Endodermal cell (in vitro differentiated cells): ENCODE measurements around the gene GNAT1. TPM values are rescaled to one million over a fixed set of nuclear protein-coding genes. Genes with fewer than 3 reads are reported as not detected.

Source experiments
- DNase-seq: peaks from one replicate; pipeline ENCODE4 v3.0.0-alpha.2; 2017
- H3K27ac ChIP-seq: 2 replicates; pipeline ENCODE4 v1.5.1; 2013; ENCODE audit warnings: mild to moderate bottlenecking, low read depth, low read length, moderate library complexity
- H3K27me3 ChIP-seq: 2 replicates; pipeline ENCODE4 v1.6.1; 2013; ENCODE audit warnings: mild to moderate bottlenecking, low read length, moderate library complexity; ENCODE audit not compliant: insufficient read depth, control insufficient read depth, poor library complexity, severe bottlenecking
- H3K36me3 ChIP-seq: 2 replicates; pipeline ENCODE4 v1.7.0; 2013; ENCODE audit warnings: mild to moderate bottlenecking, low read length, moderate library complexity; ENCODE audit not compliant: control insufficient read depth, insufficient read depth
- H3K4me1 ChIP-seq: one replicate; pipeline ENCODE4 v1.7.0; 2013; ENCODE audit warnings: low read length; ENCODE audit not compliant: control insufficient read depth, insufficient read depth
- H3K4me3 ChIP-seq: 2 replicates; pipeline ENCODE4 v1.5.1; 2013; ENCODE audit warnings: mild to moderate bottlenecking, low read length, moderate library complexity
- H3K9ac ChIP-seq: 2 replicates; pipeline ENCODE4 v1.6.1; 2013; ENCODE audit warnings: mild to moderate bottlenecking, low read length, moderate library complexity; ENCODE audit not compliant: poor library complexity, severe bottlenecking; ENCODE audit errors: extremely low read depth
- H3K9me3 ChIP-seq: 2 replicates; pipeline ENCODE4 v1.6.1; 2013; ENCODE audit warnings: mild to moderate bottlenecking, low read length, moderate library complexity; ENCODE audit not compliant: control insufficient read depth
- H3K27ac Mint-ChIP-seq: 2 replicates; pipeline ENCODE4 v1.8.0; 2020; ENCODE audit warnings: mixed read lengths
- H3K27me3 Mint-ChIP-seq: 2 replicates; pipeline ENCODE4 v1.8.0; 2021; ENCODE audit warnings: mild to moderate bottlenecking, mixed read lengths; ENCODE audit not compliant: insufficient read depth
- H3K36me3 Mint-ChIP-seq: 2 replicates; pipeline ENCODE4 v1.8.0; 2020; ENCODE audit warnings: low read depth, mixed read lengths
- H3K4me1 Mint-ChIP-seq: 2 replicates; pipeline ENCODE4 v1.8.0; 2020; ENCODE audit warnings: mixed read lengths
- H3K4me3 Mint-ChIP-seq: 2 replicates; pipeline ENCODE4 v1.8.0; 2020; ENCODE audit warnings: mild to moderate bottlenecking, moderate library complexity, mixed read lengths
- H3K9me3 Mint-ChIP-seq: 2 replicates; pipeline ENCODE4 v1.8.0; 2020; ENCODE audit warnings: mild to moderate bottlenecking, mixed read lengths
- WGBS, 2 experiments: methylation state at CpG; one replicate each; pipeline versions ENCODE4 v1.1.5 to v1.1.7; 2013; ENCODE audit warnings: missing lambda C conversion rate in 2 of 2, mixed read lengths in 1 of 2; ENCODE audit not compliant: insufficient coverage in 1 of 2, insufficient read length in 1 of 2; 5-methylcytosine and 5-hydroxymethylcytosine counted together
- total RNA-seq, 2 donors: library from RNA; stranded (reverse); fragmentation: NEBNext Ultra II Directional in 1 of 2; extraction: Animal tissue kit (Norgen Biotek cat#: 25700) in 1 of 2; gene quantifications; 2 replicates in 1 of 2; 3 replicates in 1 of 2; pipeline ENCODE4 v1.2.1, GENCODE V29; 2021
- TF ChIP-seq, protein P1 (sequence below): fragments of 200-600 bp; sonication (generic); conservative IDR thresholded peaks from 2 replicates; pipeline ENCODE4 v1.5.0; 2021; ENCODE audit warnings: antibody characterized with exemption, mild to moderate bottlenecking

The GNAT1 gene
- total RNA-seq, 2 donors from 2014 or later, result 0.42 to 1.2 TPM

DNA sequence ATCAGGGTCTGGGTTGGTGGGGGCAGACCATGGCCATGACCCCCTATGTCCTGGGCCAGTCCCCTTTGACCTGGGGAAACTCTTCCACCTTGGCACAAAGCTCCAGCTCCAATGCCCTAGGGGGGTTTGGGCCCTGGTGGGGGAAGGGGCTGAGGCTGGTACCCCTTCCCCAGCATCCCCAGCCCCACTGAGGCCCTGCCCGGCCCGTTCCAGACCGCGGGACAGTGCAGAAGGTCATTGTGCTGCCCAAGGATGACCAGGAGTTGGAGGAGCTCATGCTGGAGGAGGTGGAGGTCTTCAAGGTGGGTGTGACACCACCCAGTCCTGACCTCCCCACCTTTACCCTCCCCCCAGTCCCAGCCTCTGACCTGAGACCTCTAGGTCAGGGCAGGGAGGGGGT, 6.2 kb upstream of the GNAT1 start:
- TF ChIP-seq, protein P1, sequence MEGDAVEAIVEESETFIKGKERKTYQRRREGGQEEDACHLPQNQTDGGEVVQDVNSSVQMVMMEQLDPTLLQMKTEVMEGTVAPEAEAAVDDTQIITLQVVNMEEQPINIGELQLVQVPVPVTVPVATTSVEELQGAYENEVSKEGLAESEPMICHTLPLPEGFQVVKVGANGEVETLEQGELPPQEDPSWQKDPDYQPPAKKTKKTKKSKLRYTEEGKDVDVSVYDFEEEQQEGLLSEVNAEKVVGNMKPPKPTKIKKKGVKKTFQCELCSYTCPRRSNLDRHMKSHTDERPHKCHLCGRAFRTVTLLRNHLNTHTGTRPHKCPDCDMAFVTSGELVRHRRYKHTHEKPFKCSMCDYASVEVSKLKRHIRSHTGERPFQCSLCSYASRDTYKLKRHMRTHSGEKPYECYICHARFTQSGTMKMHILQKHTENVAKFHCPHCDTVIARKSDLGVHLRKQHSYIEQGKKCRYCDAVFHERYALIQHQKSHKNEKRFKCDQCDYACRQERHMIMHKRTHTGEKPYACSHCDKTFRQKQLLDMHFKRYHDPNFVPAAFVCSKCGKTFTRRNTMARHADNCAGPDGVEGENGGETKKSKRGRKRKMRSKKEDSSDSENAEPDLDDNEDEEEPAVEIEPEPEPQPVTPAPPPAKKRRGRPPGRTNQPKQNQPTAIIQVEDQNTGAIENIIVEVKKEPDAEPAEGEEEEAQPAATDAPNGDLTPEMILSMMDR, result no peak
- 91% methylated on average over 4 of the region's 4 CpGs; no CpG with 5 or more reads in 1 of the 2 experiments for WGBS, 2 experiments
- Mint-ChIP-seq H3K4me1 (peaks cover 10% of the 10 kb centered on the region), H3K27me3 (peaks cover 8% of the 10 kb centered on the region), H3K9me3 (no peaks in the 10 kb centered on the region), H3K4me3 (no peak overlapping the region), H3K27ac (no peak overlapping the region), H3K36me3 (peaks cover 34% of the 10 kb centered on the region)
- no peak overlapping the region for H3K27ac ChIP-seq
- H3K9me3 ChIP-seq, result no peaks in the 10 kb centered on the region
- no peaks in the 10 kb centered on the region for H3K27me3 ChIP-seq
- peaks cover 6% of the 10 kb centered on the region for H3K4me1 ChIP-seq
- H3K36me3 ChIP-seq, result no peaks in the 10 kb centered on the region
- H3K9ac ChIP-seq, result no peak overlapping the region
- H3K4me3 ChIP-seq, result no peak overlapping the region
- no peak for DNase-seq

DNA sequence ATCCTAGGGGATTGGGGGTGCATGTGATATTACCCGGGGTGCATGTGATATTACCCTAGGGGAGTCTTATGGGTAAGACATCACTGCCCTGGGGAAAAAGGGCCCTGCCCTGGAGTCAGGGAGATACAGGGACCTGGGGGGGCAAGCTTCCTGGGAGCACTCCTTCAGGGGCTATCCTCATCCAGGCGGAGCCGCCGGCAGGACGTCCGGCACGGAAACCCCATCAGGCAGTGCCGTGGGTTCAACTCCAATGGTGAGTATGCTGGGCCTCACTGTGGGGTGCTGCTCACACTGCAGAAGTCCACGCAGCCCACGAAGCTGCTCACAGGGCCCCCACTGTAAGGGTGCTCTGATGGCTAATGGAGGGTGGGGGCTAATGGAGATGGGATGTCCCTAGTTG, 5.3 kb upstream of the GNAT1 start:
- Mint-ChIP-seq H3K9me3 (no peaks in the 10 kb centered on the region), H3K27ac (no peak overlapping the region), H3K27me3 (peaks cover 5% of the 10 kb centered on the region), H3K36me3 (peaks cover 31% of the 10 kb centered on the region), H3K4me3 (no peak overlapping the region), H3K4me1 (peaks cover 10% of the 10 kb centered on the region)
- Histone ChIP-seq H3K9ac (no peak overlapping the region), H3K27me3 (no peaks in the 10 kb centered on the region), H3K27ac (no peak overlapping the region), H3K4me3 (no peak overlapping the region), H3K9me3 (no peaks in the 10 kb centered on the region), H3K36me3 (no peaks in the 10 kb centered on the region), H3K4me1 (peaks cover 6% of the 10 kb centered on the region)
- DNase-seq, result no peak
- WGBS, 2 experiments, result 93 to 98% methylated on average over 9 to 10 of the region's 10 CpGs
- TF ChIP-seq, protein P1, result no peak

DNA sequence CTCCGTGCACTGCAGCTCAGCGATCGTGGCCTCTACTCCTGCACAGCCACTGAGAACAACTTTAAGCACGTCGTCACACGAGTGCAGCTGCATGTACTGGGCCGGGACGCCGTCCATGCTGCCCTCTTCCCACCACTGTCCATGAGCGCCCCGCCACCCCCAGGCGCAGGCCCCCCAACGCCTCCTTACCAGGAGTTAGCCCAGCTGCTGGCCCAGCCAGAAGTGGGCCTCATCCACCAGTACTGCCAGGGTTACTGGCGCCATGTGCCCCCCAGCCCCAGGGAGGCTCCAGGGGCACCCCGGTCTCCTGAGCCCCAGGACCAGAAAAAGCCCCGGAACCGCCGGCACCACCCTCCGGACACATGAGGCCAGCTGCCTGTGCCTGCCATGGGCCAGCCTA, 3.7 kb upstream of the GNAT1 start:
- Mint-ChIP-seq H3K4me3 (no peak overlapping the region), H3K36me3 (peaks cover 21% of the 10 kb centered on the region), H3K27ac (no peak overlapping the region), H3K27me3 (peaks cover 7% of the 10 kb centered on the region), H3K4me1 (no peaks in the 10 kb centered on the region), H3K9me3 (no peaks in the 10 kb centered on the region)
- no peaks in the 10 kb centered on the region for H3K27me3 ChIP-seq
- no peak overlapping the region for H3K9ac ChIP-seq
- no peaks in the 10 kb centered on the region for H3K36me3 ChIP-seq
- H3K27ac ChIP-seq, result no peak overlapping the region
- TF ChIP-seq, protein P1, result no peak
- no peaks in the 10 kb centered on the region for H3K9me3 ChIP-seq
- DNase-seq, result no peak
- 95 to 97% methylated on average over 8 to 19 of the region's 19 CpGs for WGBS, 2 experiments
- H3K4me3 ChIP-seq, result no peak overlapping the region
- no peaks in the 10 kb centered on the region for H3K4me1 ChIP-seq
